Panc1 (cell line): ENCODE results near the gene CTRB2.
A peak's percentile ranks its signal among the peaks of the same experiment; 100 is the strongest.

Experiments used
- CTCF ChIP-seq: fragments of 450-650 bp; IDR thresholded peaks from 2 replicates; pipeline ENCODE4 v1.5.1; 2017; ENCODE audit warnings: mild to moderate bottlenecking
- POLR2AphosphoS5 ChIP-seq: IDR thresholded peaks from 2 replicates; pipeline ENCODE4 v1.6.1; 2012; ENCODE audit warnings: mild to moderate bottlenecking, low read depth, low read length, moderate library complexity
- REST ChIP-seq, 2 experiments: IDR thresholded peaks; 2 replicates each; pipeline ENCODE4 v1.6.1; 2011 to 2012; ENCODE audit warnings: low read depth in 2 of 2, control low read depth in 1 of 2, low read length in 1 of 2, mild to moderate bottlenecking in 1 of 2, moderate library complexity in 1 of 2; ENCODE audit not compliant: insufficient read depth in 1 of 2
- TCF7L2 ChIP-seq: IDR thresholded peaks from 2 replicates; pipeline ENCODE4 v1.6.1; 2011; ENCODE audit warnings: mild to moderate bottlenecking, low read depth, low read length, inconsistent platforms

GRCh38 chr16:75225678-75226515, 18.9 kb upstream of the CTRB2 start:
- TF ChIP-seq CTCF: no peak
- peak; percentile 41 for TF ChIP-seq POLR2AphosphoS5
- TF ChIP-seq REST (IDR thresholded peaks at IDR 0.05; ENCODE audit: insufficient read depth in 1 of 2, low read depth in 2 of 2, low read length in 1 of 2): no peak
- TF ChIP-seq TCF7L2: no peak
